ENCODE data around the gene BNIP3. TPM values are rescaled to one million over a fixed set of nuclear protein-coding genes. Genes with fewer than 3 reads are reported as not detected.

BNIP3 gene
- total RNA-seq, 6 donors from 2014 or later, result 34.6 to 114 (median 51.9) TPM

DNA sequence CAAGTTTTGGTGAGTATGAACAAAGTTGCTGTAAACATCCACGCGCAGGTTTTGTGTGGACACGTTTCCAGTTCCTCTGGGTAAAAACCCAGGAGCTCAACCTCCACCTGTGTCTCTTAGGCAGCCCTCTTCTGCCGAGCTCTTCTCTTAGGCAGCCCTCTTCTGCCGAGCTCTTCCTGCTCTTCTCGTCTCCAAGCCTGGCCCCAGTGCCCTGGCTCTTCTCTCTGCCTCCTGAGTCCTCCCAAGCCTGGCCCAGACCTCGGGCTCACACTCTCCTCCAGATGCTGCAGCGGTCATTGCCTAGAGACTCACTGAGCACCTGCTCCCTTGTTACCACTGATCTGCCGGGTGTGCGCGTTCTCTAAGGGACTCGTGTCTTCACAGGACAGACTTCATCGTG is 38.7 kb upstream of the BNIP3 start:
- H3K9me3 ChIP-seq, result no peaks in the 10 kb centered on the region
- WGBS, 2 donors, result 88 to 90% methylated on average over 13 of the region's 13 CpGs
- ATAC-seq (ENCODE audit: low FRiP score in 2 of 2), result no peak

DNA sequence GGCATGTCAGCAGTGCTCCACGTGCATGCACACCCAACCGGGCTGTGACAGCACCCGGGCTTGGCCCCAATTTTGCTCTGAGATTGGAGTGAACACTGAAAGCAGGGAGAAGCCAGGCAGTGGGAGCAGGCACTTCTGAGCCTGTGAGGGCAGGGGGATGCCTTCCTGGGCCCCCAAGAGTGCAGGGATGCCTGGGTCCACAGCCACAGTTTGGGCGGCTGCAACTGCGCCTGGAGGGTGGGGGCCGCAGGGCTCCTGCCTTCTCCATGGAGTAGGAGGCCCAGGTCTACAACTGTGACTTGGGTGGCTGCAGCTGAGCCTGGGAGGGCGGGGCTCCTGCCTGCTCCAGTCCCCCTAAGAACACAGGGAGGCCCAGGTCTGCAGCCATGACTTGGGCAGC is 37.6 kb upstream of the BNIP3 start:
- peaks cover 7 to 18% (median 11%) of the 10 kb centered on the region in 4 donors for H3K4me1 ChIP-seq
- H3K4me3 ChIP-seq, result no peak overlapping the region
- WGBS, 2 donors, result 96% methylated on average over 5 to 6 of the region's 7 CpGs
- no peaks in the 10 kb centered on the region for H3K9me3 ChIP-seq
- no peak for ATAC-seq (ENCODE audit: low FRiP score in 2 of 2)
- no peak overlapping the region for H3K27ac ChIP-seq
- TF ChIP-seq, protein P1, sequence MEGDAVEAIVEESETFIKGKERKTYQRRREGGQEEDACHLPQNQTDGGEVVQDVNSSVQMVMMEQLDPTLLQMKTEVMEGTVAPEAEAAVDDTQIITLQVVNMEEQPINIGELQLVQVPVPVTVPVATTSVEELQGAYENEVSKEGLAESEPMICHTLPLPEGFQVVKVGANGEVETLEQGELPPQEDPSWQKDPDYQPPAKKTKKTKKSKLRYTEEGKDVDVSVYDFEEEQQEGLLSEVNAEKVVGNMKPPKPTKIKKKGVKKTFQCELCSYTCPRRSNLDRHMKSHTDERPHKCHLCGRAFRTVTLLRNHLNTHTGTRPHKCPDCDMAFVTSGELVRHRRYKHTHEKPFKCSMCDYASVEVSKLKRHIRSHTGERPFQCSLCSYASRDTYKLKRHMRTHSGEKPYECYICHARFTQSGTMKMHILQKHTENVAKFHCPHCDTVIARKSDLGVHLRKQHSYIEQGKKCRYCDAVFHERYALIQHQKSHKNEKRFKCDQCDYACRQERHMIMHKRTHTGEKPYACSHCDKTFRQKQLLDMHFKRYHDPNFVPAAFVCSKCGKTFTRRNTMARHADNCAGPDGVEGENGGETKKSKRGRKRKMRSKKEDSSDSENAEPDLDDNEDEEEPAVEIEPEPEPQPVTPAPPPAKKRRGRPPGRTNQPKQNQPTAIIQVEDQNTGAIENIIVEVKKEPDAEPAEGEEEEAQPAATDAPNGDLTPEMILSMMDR (IDR thresholded peaks at IDR 0.05), result no peak
- TF ChIP-seq POLR2A (IDR thresholded peaks at IDR 0.05) (no peak), EP300 (IDR thresholded peaks at IDR 0.05) (no peak), POLR2AphosphoS5 (IDR thresholded peaks at IDR 0.05) (no peak)
- peak in 1 of 2 donors; percentile 63 for DNase-seq
- peaks cover 0 to 4% (median 0%) of the 10 kb centered on the region in 4 donors for H3K27me3 ChIP-seq
- H3K36me3 ChIP-seq, result no peaks in the 10 kb centered on the region

More for the DNA sequence above, 38.7 kb upstream of the BNIP3 start:
- Histone ChIP-seq H3K36me3 (no peaks in the 10 kb centered on the region), H3K27ac (no peak overlapping the region), H3K27me3 (peaks cover 0 to 4% (median 0%) of the 10 kb centered on the region in 4 donors), H3K4me3 (no peak overlapping the region), H3K4me1 (peaks cover 7 to 18% (median 11%) of the 10 kb centered on the region in 4 donors)
- DNase-seq, result no peak
- no peak for TF ChIP-seq POLR2AphosphoS5 (IDR thresholded peaks at IDR 0.05)
- no peak for TF ChIP-seq EP300 (IDR thresholded peaks at IDR 0.05)

DNA sequence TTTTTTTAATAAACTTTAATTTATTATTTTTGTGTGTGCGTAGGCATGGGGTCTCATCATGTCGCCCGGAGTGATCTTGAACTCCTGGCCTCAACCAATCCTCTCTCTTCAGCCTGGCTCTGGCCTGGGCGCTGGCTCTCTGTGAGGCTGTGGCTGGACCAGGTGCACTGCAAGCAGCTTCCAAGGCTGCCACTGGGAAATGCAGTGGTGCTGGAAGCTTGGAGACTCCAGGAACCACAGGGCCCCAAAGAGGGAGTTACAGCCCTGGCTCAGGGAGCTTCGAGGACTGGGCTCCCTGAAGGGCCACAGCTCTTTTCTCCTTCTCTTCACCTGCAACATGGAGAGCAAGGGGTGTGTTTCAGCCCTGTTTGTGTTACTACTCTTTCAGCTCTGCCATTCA is 36.7 kb upstream of the BNIP3 start:
- H3K4me1 ChIP-seq, result peaks cover 3 to 14% (median 7%) of the 10 kb centered on the region in 4 donors
- 53 to 96% methylated on average over 4 to 5 of the region's 5 CpGs for WGBS, 2 donors
- TF ChIP-seq POLR2AphosphoS5 (IDR thresholded peaks at IDR 0.05) (no peak), POLR2A (IDR thresholded peaks at IDR 0.05) (no peak), EP300 (IDR thresholded peaks at IDR 0.05) (no peak)
- TF ChIP-seq, protein P1 (IDR thresholded peaks at IDR 0.05), result no peak

DNA sequence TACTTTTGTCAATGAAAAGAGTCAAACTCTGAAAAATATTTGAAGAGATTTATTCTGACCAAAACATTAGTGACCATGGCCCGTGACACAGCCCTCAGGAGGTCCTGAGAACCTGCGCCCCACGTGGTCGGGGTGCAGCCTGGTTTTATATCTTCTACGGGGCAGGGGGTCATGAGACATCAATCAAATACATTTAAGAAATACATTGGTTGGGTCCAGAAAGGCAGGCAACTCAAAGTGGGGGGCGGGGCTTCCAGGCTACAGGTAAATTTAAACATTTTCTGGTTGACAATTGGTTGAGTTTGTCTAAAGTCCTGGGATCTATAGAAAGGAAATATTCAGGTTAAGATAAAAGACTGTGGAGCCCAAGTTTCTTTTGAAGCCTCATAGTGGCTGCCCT is 34.8 kb upstream of the BNIP3 start:
- DNase-seq (no peak), ATAC-seq (ENCODE audit: low FRiP score in 2 of 2) (no peak)
- Histone ChIP-seq H3K27ac (no peak overlapping the region), H3K27me3 (no peaks in the 10 kb centered on the region), H3K4me3 (no peak overlapping the region), H3K36me3 (no peaks in the 10 kb centered on the region), H3K9me3 (no peaks in the 10 kb centered on the region), H3K4me1 (peaks cover 0 to 6% (median 0%) of the 10 kb centered on the region in 4 donors)
- WGBS, 2 donors, result 82 to 91% methylated on average over 6 of the region's 6 CpGs
- no peak for TF ChIP-seq EP300 (IDR thresholded peaks at IDR 0.05)

More for the DNA sequence above, 36.7 kb upstream of the BNIP3 start:
- DNase-seq (no peak), ATAC-seq (ENCODE audit: low FRiP score in 2 of 2) (no peak)
- no peaks in the 10 kb centered on the region for H3K27me3 ChIP-seq
- H3K27ac ChIP-seq, result no peak overlapping the region
- H3K9me3 ChIP-seq, result no peaks in the 10 kb centered on the region
- no peaks in the 10 kb centered on the region for H3K36me3 ChIP-seq
- no peak overlapping the region for H3K4me3 ChIP-seq

DNA sequence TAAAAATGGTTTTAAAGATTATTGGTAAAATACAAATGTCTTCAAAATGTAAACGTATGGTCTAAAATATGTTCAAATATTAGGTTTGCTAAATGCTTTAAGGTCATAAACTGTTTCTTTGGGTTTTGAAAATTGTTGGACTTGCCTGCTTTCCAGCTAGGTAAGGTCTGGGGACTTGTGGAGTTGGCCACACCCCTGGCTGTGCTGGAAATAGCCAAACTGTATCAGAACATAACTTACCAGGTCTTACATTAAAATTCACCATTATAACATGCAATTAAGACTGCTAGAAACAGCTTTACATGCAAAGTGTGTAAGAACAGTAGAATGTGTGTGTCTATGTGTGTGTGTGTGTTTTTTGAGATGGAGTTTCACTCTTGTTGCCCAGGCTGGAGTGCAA is 29.7 kb upstream of the BNIP3 start:
- peaks cover 0 to 6% (median 0%) of the 10 kb centered on the region in 4 donors for H3K4me1 ChIP-seq
- no peak for ATAC-seq (ENCODE audit: low FRiP score in 2 of 2)

DNA sequence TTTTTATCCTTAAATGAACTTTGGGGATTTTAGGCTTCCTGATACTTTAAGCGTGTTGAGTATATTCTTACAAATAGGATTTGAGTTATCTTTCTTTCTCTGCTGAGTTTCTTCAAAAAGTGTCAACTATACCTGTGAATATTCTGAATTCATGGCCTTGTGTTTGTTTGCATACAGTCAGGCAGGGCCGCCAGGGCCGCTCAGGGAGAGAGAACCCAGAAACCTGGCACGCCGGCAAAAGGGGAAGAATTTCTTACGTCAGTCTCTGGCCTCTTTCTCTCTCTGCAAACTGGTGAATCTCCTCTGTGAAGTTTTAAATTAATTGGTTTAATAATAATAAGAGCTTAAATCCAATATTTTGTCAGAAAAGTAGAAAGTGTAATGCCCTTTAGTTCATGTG is 29.3 kb upstream of the BNIP3 start:
- Histone ChIP-seq H3K27ac (no peak overlapping the region), H3K4me3 (no peak overlapping the region), H3K9me3 (no peaks in the 10 kb centered on the region), H3K4me1 (peaks cover 0 to 6% (median 0%) of the 10 kb centered on the region in 4 donors), H3K27me3 (no peaks in the 10 kb centered on the region), H3K36me3 (no peaks in the 10 kb centered on the region)
- 71 to 80% methylated on average over 6 of the region's 6 CpGs for WGBS, 2 donors
- no peak for ATAC-seq (ENCODE audit: low FRiP score in 2 of 2)
- no peak for DNase-seq
- TF ChIP-seq POLR2AphosphoS5 (IDR thresholded peaks at IDR 0.05), result no peak
- TF ChIP-seq, protein P1 (IDR thresholded peaks at IDR 0.05), result no peak
- no peak for TF ChIP-seq EP300 (IDR thresholded peaks at IDR 0.05)
- no peak for TF ChIP-seq POLR2A (IDR thresholded peaks at IDR 0.05)

More for the DNA sequence above, 29.7 kb upstream of the BNIP3 start:
- H3K36me3 ChIP-seq, result no peaks in the 10 kb centered on the region
- H3K27me3 ChIP-seq, result no peaks in the 10 kb centered on the region
- 87% methylated on average over 1 of the region's 1 CpG for WGBS, 2 donors
- TF ChIP-seq, protein P1 (IDR thresholded peaks at IDR 0.05), result no peak
- no peak for TF ChIP-seq POLR2A (IDR thresholded peaks at IDR 0.05)
- H3K9me3 ChIP-seq, result no peaks in the 10 kb centered on the region
- no peak overlapping the region for H3K27ac ChIP-seq
- DNase-seq, result no peak
- no peak overlapping the region for H3K4me3 ChIP-seq

Data from upper lobe of left lung (tissue), 6 donors.